H1 (cell line): ENCODE data around the gene SNAPC2. TPM values are rescaled to one million over a fixed set of nuclear protein-coding genes. Genes with fewer than 3 reads are reported as not detected.

ENCODE experiments used
- CTCF ChIA-PET: fragments of 300-600 bp; sonication (Branson Sonifier 250); formaldehyde crosslinking; loops from one replicate; lab custom pipeline; 2021; ENCODE audit not compliant: partially characterized antibody; lab: Charles Lee
- POLR2A ChIA-PET: fragments of 300-600 bp; sonication (Branson Sonifier 250); formaldehyde crosslinking; loops from one replicate; lab custom pipeline; 2021; ENCODE audit warnings: inconsistent platforms; ENCODE audit not compliant: partially characterized antibody; lab: Charles Lee
- DNase-seq, 2 experiments: peaks; one replicate each; pipeline versions ENCODE4 v3.0.0 to v3.0.0-alpha.2; 2010 to 2022; ENCODE audit warnings: low spot score in 2 of 2, low read depth in 1 of 2, mixed read lengths in 1 of 2
- FAIRE-seq: peaks from 2 replicates; lab custom pipeline; 2011; peaks lifted over from hg19 to GRCh38; lab: Jason Lieb, UNC
- H2AFZ ChIP-seq: 2 replicates; pipeline ENCODE4 v1.8.1; 2012; ENCODE audit warnings: low read length, inconsistent platforms
- H2AK5ac ChIP-seq: 2 replicates; pipeline ENCODE4 v1.6.1; 2013; ENCODE audit warnings: low read depth, low read length
- H2BK120ac ChIP-seq: replicated peaks from 2 replicates; pipeline ENCODE3; 2013; ENCODE audit warnings: low read depth, low read length, inconsistent platforms
- H2BK12ac ChIP-seq: 2 replicates; pipeline ENCODE4 v1.6.1; 2013; ENCODE audit warnings: low read depth, low read length
- H2BK15ac ChIP-seq: 2 replicates; pipeline ENCODE4 v1.6.1; 2013; ENCODE audit warnings: low read length
- H2BK20ac ChIP-seq: 2 replicates; pipeline ENCODE4 v1.6.1; 2013; ENCODE audit warnings: low read length
- H2BK5ac ChIP-seq: 2 replicates; pipeline ENCODE4 v1.6.1; 2013; ENCODE audit warnings: low read depth, low read length
- H3K14ac ChIP-seq: 2 replicates; pipeline ENCODE4 v1.6.1; 2013; ENCODE audit warnings: inconsistent platforms; ENCODE audit not compliant: insufficient read length
- H3K18ac ChIP-seq: 2 replicates; pipeline ENCODE4 v1.6.1; 2013; ENCODE audit warnings: low read length; ENCODE audit errors: extremely low read depth
- H3K23ac ChIP-seq: 2 replicates; pipeline ENCODE4 v1.6.1; 2013; ENCODE audit warnings: inconsistent platforms; ENCODE audit not compliant: insufficient read length
- H3K23me2 ChIP-seq: 2 replicates; pipeline ENCODE4 v1.6.1; 2013; ENCODE audit warnings: low read depth, low read length
- H3K27ac ChIP-seq: 2 replicates; pipeline ENCODE4 v1.6.1; 2011; ENCODE audit warnings: low read depth, low read length, inconsistent platforms
- H3K27me3 ChIP-seq, 4 experiments: replicated peaks in 1 of 4; 1 replicate in 1 of 4; 2 replicates in 3 of 4; pipeline versions ENCODE4 v1.6.1 to v1.8.1; 2011 to 2013; ENCODE audit warnings: low read length in 3 of 4, mild to moderate bottlenecking in 3 of 4, inconsistent platforms in 2 of 4, mixed read lengths in 2 of 4, moderate library complexity in 1 of 4; ENCODE audit not compliant: control insufficient read depth in 3 of 4, insufficient read depth in 3 of 4; ENCODE audit errors: extremely low read depth in 1 of 4
- H3K36me3 ChIP-seq, 4 experiments: 2 replicates each; pipeline versions ENCODE4 v1.6.1 to v1.8.1; 2011 to 2013; ENCODE audit warnings: mild to moderate bottlenecking in 4 of 4, low read length in 3 of 4, moderate library complexity in 2 of 4, control low read depth in 1 of 4, inconsistent platforms in 1 of 4; ENCODE audit not compliant: insufficient read depth in 4 of 4, control insufficient read depth in 2 of 4
- H3K4ac ChIP-seq: replicated peaks from 2 replicates; pipeline ENCODE3; 2013; ENCODE audit warnings: low read length, low read depth, mixed read lengths, inconsistent platforms; ENCODE audit not compliant: insufficient read length
- H3K4me1 ChIP-seq, 4 experiments: replicated peaks in 1 of 4; 1 replicate in 1 of 4; 2 replicates in 3 of 4; pipeline versions ENCODE4 v1.6.1 to v1.8.1; 2011 to 2013; ENCODE audit warnings: low read length in 3 of 4, inconsistent platforms in 2 of 4, mixed read lengths in 1 of 4; ENCODE audit not compliant: insufficient read depth in 4 of 4, control insufficient read depth in 3 of 4
- H3K4me2 ChIP-seq, 2 experiments: 2 replicates each; pipeline versions ENCODE4 v1.6.1 to v1.8.1; 2011 to 2013; ENCODE audit warnings: low read depth in 2 of 2, low read length in 2 of 2, control low read depth in 1 of 2, inconsistent platforms in 1 of 2, mild to moderate bottlenecking in 1 of 2; ENCODE audit not compliant: insufficient read depth in 1 of 2
- H3K4me3 ChIP-seq, 4 experiments: fragments of 200-600, 300-600 bp in 1 of 4; sonication (generic), shearing (Covaris generic), sonication (Bioruptor Twin) in 1 of 4; 2 replicates each; pipeline versions ENCODE4 v1.5.1 to v1.8.1; 2011 to 2016; ENCODE audit warnings: low read length in 4 of 4, low read depth in 3 of 4, control low read depth in 2 of 4, inconsistent platforms in 2 of 4, mild to moderate bottlenecking in 2 of 4, mixed read lengths in 1 of 4, moderate library complexity in 1 of 4; ENCODE audit not compliant: insufficient read depth in 2 of 4; ENCODE audit errors: extremely low read depth in 1 of 4
- H3K56ac ChIP-seq: replicated peaks from 2 replicates; pipeline ENCODE3; 2013; ENCODE audit warnings: low read depth, mild to moderate bottlenecking, mixed read lengths, low read length, inconsistent platforms; ENCODE audit not compliant: insufficient read length
- H3K79me1 ChIP-seq: 2 replicates; pipeline ENCODE4 v1.6.1; 2013; ENCODE audit warnings: low read depth, low read length, control low read depth
- H3K79me2 ChIP-seq, 2 experiments: 2 replicates each; pipeline versions ENCODE4 v1.6.1 to v1.8.1; 2012 to 2013; ENCODE audit warnings: low read length in 2 of 2, mild to moderate bottlenecking in 2 of 2, inconsistent platforms in 1 of 2; ENCODE audit not compliant: insufficient read depth in 2 of 2, control insufficient read depth in 1 of 2
- H3K9ac ChIP-seq, 4 experiments: replicated peaks in 1 of 4; 1 replicate in 1 of 4; 2 replicates in 3 of 4; pipeline versions ENCODE4 v1.6.1 to v1.8.1; 2011 to 2013; ENCODE audit warnings: low read depth in 3 of 4, low read length in 3 of 4, control low read depth in 2 of 4, mild to moderate bottlenecking in 2 of 4, moderate library complexity in 2 of 4, inconsistent platforms in 1 of 4; ENCODE audit errors: extremely low read depth in 1 of 4
- H3K9me3 ChIP-seq, 2 experiments: 2 replicates each; pipeline versions ENCODE4 v1.6.1 to v1.8.1; 2012 to 2013; ENCODE audit warnings: mild to moderate bottlenecking in 2 of 2, moderate library complexity in 2 of 2, control low read depth in 1 of 2, inconsistent platforms in 1 of 2, low read depth in 1 of 2, low read length in 1 of 2, mixed read lengths in 1 of 2; ENCODE audit not compliant: insufficient read depth in 2 of 2
- H4K20me1 ChIP-seq, 2 experiments: replicated peaks in 1 of 2; 2 replicates each; pipeline versions ENCODE3 to v1.8.1; 2011 to 2013; ENCODE audit warnings: inconsistent platforms in 2 of 2, low read length in 2 of 2, mild to moderate bottlenecking in 1 of 2; ENCODE audit not compliant: insufficient read depth in 2 of 2, control insufficient read depth in 1 of 2
- H4K5ac ChIP-seq: 2 replicates; pipeline ENCODE4 v1.6.1; 2013; ENCODE audit warnings: low read length, low read depth, mixed read lengths, inconsistent platforms; ENCODE audit not compliant: insufficient read length
- H4K8ac ChIP-seq: 2 replicates; pipeline ENCODE4 v1.8.0; 2013; ENCODE audit warnings: mild to moderate bottlenecking, moderate library complexity, low read length, inconsistent platforms; ENCODE audit not compliant: insufficient read depth; ENCODE audit errors: extremely low read depth
- H4K91ac ChIP-seq: replicated peaks from 2 replicates; pipeline ENCODE3; 2013; ENCODE audit warnings: low read length, mixed read lengths, inconsistent platforms; ENCODE audit not compliant: insufficient read length
- ASH2L ChIP-seq: fragments of 200-600, 300-600 bp; sonication (generic); IDR thresholded peaks from one replicate; pipeline ENCODE4 v1.7.1; 2017; ENCODE audit warnings: low read length
- CBX5 ChIP-seq: fragments of 300-800, 300-1000 bp; sonication (generic); IDR thresholded peaks from 2 replicates; pipeline ENCODE4 v1.7.1; 2016; ENCODE audit warnings: antibody characterized with exemption, low read length, low read depth
- CEBPB ChIP-seq: IDR thresholded peaks from 2 replicates; pipeline ENCODE4 v1.6.1; 2012; ENCODE audit warnings: low read depth, low read length
- CREB1 ChIP-seq: IDR thresholded peaks from 2 replicates; pipeline ENCODE4 v1.6.1; 2012; ENCODE audit warnings: inconsistent platforms
- GTF2F1 ChIP-seq: IDR thresholded peaks from 2 replicates; pipeline ENCODE4 v1.6.1; 2012; ENCODE audit warnings: low read depth, low read length, improper control_type of control experiment, borderline replicate concordance
- HDAC2 ChIP-seq, 2 experiments: fragments of 300-600 bp in 1 of 2; sonication (generic) in 1 of 2; IDR thresholded peaks; 2 replicates each; pipeline ENCODE4 v1.6.1; 2011 to 2012; ENCODE audit warnings: low read depth in 2 of 2, low read length in 2 of 2, mild to moderate bottlenecking in 2 of 2, moderate library complexity in 2 of 2, borderline replicate concordance in 1 of 2, inconsistent platforms in 1 of 2
- NANOG ChIP-seq: IDR thresholded peaks from 2 replicates; pipeline ENCODE4 v1.6.1; 2011; ENCODE audit warnings: low read length, low read depth, mild to moderate bottlenecking, inconsistent platforms; ENCODE audit not compliant: insufficient read depth, poor library complexity, severe bottlenecking
- NRF1 ChIP-seq: IDR thresholded peaks from 2 replicates; pipeline ENCODE4 v1.6.1; 2011; ENCODE audit warnings: mild to moderate bottlenecking, low read depth, low read length, improper control_type of control experiment
- POLR2A ChIP-seq, 2 experiments: IDR thresholded peaks; 1 replicate in 1 of 2; 2 replicates in 1 of 2; pipeline ENCODE4 v1.6.1; 2011; ENCODE audit warnings: low read depth in 2 of 2, low read length in 2 of 2, mild to moderate bottlenecking in 2 of 2; ENCODE audit errors: control extremely low read depth in 1 of 2
- POLR2AphosphoS5 ChIP-seq: IDR thresholded peaks from 2 replicates; pipeline ENCODE4 v1.6.1; 2011; ENCODE audit warnings: low read depth, low read length
- POU5F1 ChIP-seq: IDR thresholded peaks from 2 replicates; pipeline ENCODE4 v1.6.1; 2011; ENCODE audit warnings: low read depth, mild to moderate bottlenecking, low read length, moderate library complexity
- RBBP5 ChIP-seq: IDR thresholded peaks from 2 replicates; pipeline ENCODE4 v1.7.1; 2012; ENCODE audit warnings: low read depth, mild to moderate bottlenecking, inconsistent platforms, low read length, moderate library complexity, borderline replicate concordance
- TAF7 ChIP-seq: optimal IDR thresholded peaks from 2 replicates; pipeline ENCODE3; 2011; ENCODE audit warnings: low read depth, mild to moderate bottlenecking, inconsistent platforms, low read length, moderate library complexity, borderline replicate concordance
- WGBS, 2 experiments: shearing (Covaris generic) in 1 of 2; methylation state at CpG; one replicate each; pipeline versions ENCODE4 v1.1.6 to v1.1.7; 2013 to 2015; ENCODE audit warnings: low lambda C conversion rate in 2 of 2, mixed read lengths in 2 of 2, inconsistent platforms in 1 of 2, low coverage in 1 of 2, missing lambda C conversion rate in 1 of 2; ENCODE audit not compliant: insufficient replicate concordance in 2 of 2, insufficient coverage in 1 of 2, insufficient read length in 1 of 2; ENCODE audit errors: extremely low coverage in 1 of 2, missing lambda C conversion rate in 1 of 2; 5-methylcytosine and 5-hydroxymethylcytosine counted together
- polyA plus RNA-seq, 7 experiments: library from polyadenylated mRNA; depleted of rRNA in 3 of 7; stranded (reverse) in 5 of 7; unstranded in 2 of 7; fragments of >200 nt in 5 of 7; fragments of 200-250 nt in 2 of 7; gene quantifications; 1 replicate in 5 of 7; 2 replicates in 1 of 7; 4 replicates in 1 of 7; pipeline versions ENCODE4 v1.2.1 to v1.2.3, GENCODE V29; 2011 to 2013; ENCODE audit warnings: missing spikeins in 2 of 7, mixed read lengths in 2 of 7
- total RNA-seq: library from RNA; stranded (reverse); fragmentation: NEBNext Ultra II Directional; extraction: Animal tissue kit (Norgen Biotek cat#: 25700); gene quantifications from 2 replicates; pipeline ENCODE4 v1.2.1, GENCODE V29; 2021

Gene SNAPC2
- total and polyA plus RNA-seq, 2 of the 8 experiments (the other 6 are each of a cell fraction or from before 2014, with no cell fraction given) = 18.2 to 20.3 TPM

DNA sequence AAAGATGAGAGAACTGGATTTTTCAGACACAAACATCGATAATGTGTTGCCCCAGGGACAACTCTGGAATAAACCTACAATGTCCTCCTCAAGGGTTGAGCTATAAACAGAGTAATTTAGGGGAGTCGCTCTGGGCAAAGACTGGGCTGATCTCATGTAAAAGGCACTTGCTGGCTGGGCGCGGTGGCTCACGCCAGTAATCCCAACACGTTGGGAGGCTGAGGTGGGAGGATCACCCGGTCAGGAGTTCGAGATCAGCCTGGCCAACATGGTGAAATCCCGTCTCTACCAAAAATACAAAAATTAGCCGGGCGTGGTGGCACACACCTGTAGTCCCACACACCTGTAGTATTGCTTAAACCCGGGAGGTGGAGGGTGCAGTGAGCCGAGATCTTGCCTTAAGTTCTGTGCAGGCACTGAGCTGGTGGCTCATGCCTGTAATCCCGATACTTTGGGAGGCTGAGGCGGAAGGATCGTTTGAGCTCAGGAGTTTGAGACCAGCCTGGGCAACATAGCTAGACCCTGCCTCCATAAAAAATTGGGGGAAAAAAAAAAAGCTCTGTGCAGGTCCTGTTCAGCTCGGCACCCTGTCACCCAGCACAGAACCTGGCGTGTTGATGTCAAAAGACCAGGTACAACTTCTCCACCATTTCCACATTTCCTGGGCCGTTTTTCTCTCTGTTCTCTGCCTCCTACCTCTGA lies 21.9 kb downstream of the SNAPC2 start:
- Histone ChIP-seq H2BK12ac (no peak overlapping the region), H3K27ac (no peak overlapping the region), H4K20me1 (peaks cover 0 to 5% of the 10 kb centered on the region in 2 experiments), H3K56ac (no peak overlapping the region), H3K4me2 (peak overlapping the region; percentile 74 to 76; a peak in 3 of 4 replicates), H2AFZ (no peak overlapping the region), H3K4ac (no peak overlapping the region), H2BK20ac (no peak overlapping the region), H3K4me1 (peaks cover 0 to 3% (median 0%) of the 10 kb centered on the region in 4 experiments; a peak in 1 of 7 replicates), H3K23ac (no peak overlapping the region), H4K5ac (no peak overlapping the region), H2BK15ac (no peak overlapping the region), H3K27me3 (no peaks in the 10 kb centered on the region), H3K9me3 (no peaks in the 10 kb centered on the region), H4K91ac (no peak overlapping the region), H2BK120ac (no peak overlapping the region), H2BK5ac (no peak overlapping the region), H3K4me3 (peak overlapping the region; percentile 90 to 99 (median 97); a peak in 6 of 8 replicates), H3K36me3 (peaks cover 2 to 39% (median 20%) of the 10 kb centered on the region in 4 experiments), H3K14ac (no peak overlapping the region), H3K9ac (no peak overlapping the region), H2AK5ac (no peak overlapping the region), H3K79me2 (peaks cover 5 to 28% of the 10 kb centered on the region in 2 experiments; a peak in 3 of 4 replicates), H3K23me2 (peaks cover 3% of the 10 kb centered on the region; the same call in 1 of the 2 replicates), H3K79me1 (peaks cover 8% of the 10 kb centered on the region), H3K18ac (no peak overlapping the region), H4K8ac (no peak overlapping the region)
- no peak for FAIRE-seq
- ChIA-PET POLR2A (interaction anchor here (0.6 to 13.5 kb wide), 12 partner anchors 11 to 219 kb away, joined by 3 to 205 read pairs (median 4); partner anchors contain the start of genes CTXN1 and SNAPC2), CTCF (interaction anchor here (0.7 to 3.8 kb wide), 5 partner anchors 8 to 73 kb away, joined by 3 to 19 read pairs (median 4); partner anchors contain the start of gene CTXN1)
- no peak for DNase-seq
- 94% methylated on average over 19 of the region's 19 CpGs; no CpG with 5 or more reads in 1 of the 2 experiments for WGBS, 2 experiments
- TF ChIP-seq POLR2AphosphoS5 = no peak
- TF ChIP-seq POU5F1 = no peak
- TF ChIP-seq TAF7 = no peak
- no peak for TF ChIP-seq NANOG
- TF ChIP-seq HDAC2 (IDR thresholded peaks at IDR 0.05; ENCODE audit: borderline replicate concordance in 1 of 2, low read depth in 2 of 2, low read length in 2 of 2) = no peak
- no peak for TF ChIP-seq NRF1
- no peak for TF ChIP-seq RBBP5
- TF ChIP-seq CEBPB = no peak
- no peak for TF ChIP-seq ASH2L
- TF ChIP-seq CBX5 = no peak
- no peak for TF ChIP-seq GTF2F1
- TF ChIP-seq POLR2A (IDR thresholded peaks at IDR 0.05; ENCODE audit: control extremely low read depth in 1 of 2, low read depth in 2 of 2, low read length in 2 of 2) = no peak
- TF ChIP-seq CREB1 = no peak
